GM18499 (cell line): ENCODE measurements around the gene SPATA22.
"Not testable (repeated sequence)": the region's sequence is repeated elsewhere in the genome, so short reads cannot be mapped to it uniquely, and the experiment has no call there.

Experiments used
- ATAC-seq: cut with Tn5 transposase; IDR thresholded peaks from one replicate; pipeline ENCODE4 v1.9.1; 2021; ENCODE audit warnings: moderate number of reproducible peaks; ENCODE audit not compliant: insufficient read depth, unreplicated experiment

SPATA22 gene

GRCh38 chr17:3475251-3475685 lies 3.6 kb upstream of the SPATA22 start:
- ATAC-seq: no peak

- no peak for ATAC-seq
Observed at GRCh38 chr17:3474212-3474611, 2.6 kb upstream of the SPATA22 start.

GRCh38 chr17:3472137-3472536 lies 518 bp upstream of the SPATA22 start:
- no peak for ATAC-seq

GRCh38 chr17:3469529-3469928 lies 2.1 kb downstream of the SPATA22 start:
- no peak for ATAC-seq

- not testable (repeated sequence) for ATAC-seq
Observed at GRCh38 chr17:3466355-3466754, 5.3 kb downstream of the SPATA22 start.

GRCh38 chr17:3448059-3448665 lies 23.5 kb downstream of the SPATA22 start:
- no peak for ATAC-seq

- ATAC-seq: no peak
Observed at GRCh38 chr17:3447625-3448024, 24.0 kb downstream of the SPATA22 start.

- ATAC-seq: no peak
Observed at GRCh38 chr17:3440451-3440850, 31.2 kb downstream of the SPATA22 start.

- no peak for ATAC-seq
Observed at GRCh38 chr17:3438368-3438767, 33.3 kb downstream of the SPATA22 start.

GRCh38 chr17:3433741-3434140 lies 37.9 kb downstream of the SPATA22 start, which contains the start of gene OR1E2:
OR1E2 (minus strand) TSS chr17:3433841; CDS start chr17:3433841, 0 bp downstream.
- no peak for ATAC-seq

GRCh38 chr17:3433215-3433614 lies 38.4 kb downstream of the SPATA22 start:
- ATAC-seq: not testable (repeated sequence)

GRCh38 chr17:3418222-3418621 lies 53.4 kb downstream of the SPATA22 start:
- ATAC-seq: no peak

GRCh38 chr17:3415610-3416009 lies 56.0 kb downstream of the SPATA22 start:
- ATAC-seq: no peak

- ATAC-seq: not testable (repeated sequence)
Observed at GRCh38 chr17:3412216-3412615, 59.4 kb downstream of the SPATA22 start.

GRCh38 chr17:3411070-3411469 lies 60.5 kb downstream of the SPATA22 start, which contains the start of gene OR3A3:
OR3A3 (plus strand) TSS chr17:3411370.
- no peak for ATAC-seq

- not testable (repeated sequence) for ATAC-seq
Observed at GRCh38 chr17:3403856-3404255, 67.8 kb downstream of the SPATA22 start.

- ATAC-seq: no peak
Observed at GRCh38 chr17:3401786-3402185, 69.8 kb downstream of the SPATA22 start.

- no peak for ATAC-seq
Observed at GRCh38 chr17:3400055-3400454, 71.6 kb downstream of the SPATA22 start.

- no peak for ATAC-seq
Observed at GRCh38 chr17:3398310-3398709, 73.3 kb downstream of the SPATA22 start, which contains the start of gene OR1E1. OR1E1 (minus strand) TSS chr17:3398410; CDS start chr17:3398410, 0 bp downstream.

- ATAC-seq: not testable (repeated sequence)
Observed at GRCh38 chr17:3397801-3398200, 73.8 kb downstream of the SPATA22 start.
